ENCODE data around the gene FHIT.

GRCh38 chr3:59810606-59811005 lies 1440.6 kb downstream of the FHIT start:
- TF ChIP-seq EP300 (IDR thresholded peaks at IDR 0.05): no peak
- TF ChIP-seq POLR2A (IDR thresholded peaks at IDR 0.05): no peak
